Superior temporal gyrus (tissue), 1 donor: ENCODE data around the gene TPM1.
A peak's percentile ranks its signal among the peaks of the same experiment; 100 is the strongest.

ENCODE experiments used
- DNase-seq: peaks from one replicate; pipeline ENCODE4 v3.0.0-alpha.2; 2016; ENCODE audit errors: extremely low spot score

TPM1 gene

GRCh38 chr15:63075015-63075983 lies 32.8 kb downstream of the TPM1 start:
- no peak for DNase-seq

- DNase-seq, result no peak
Measured at GRCh38 chr15:63075984-63076713, 33.6 kb downstream of the TPM1 start.

- no peak for DNase-seq
Measured at GRCh38 chr15:63076714-63077046, 34.1 kb downstream of the TPM1 start.

- no peak for DNase-seq
Measured at GRCh38 chr15:63077952-63078351, 35.4 kb downstream of the TPM1 start.

GRCh38 chr15:63079947-63080626 lies 37.5 kb downstream of the TPM1 start:
- DNase-seq, result no peak

GRCh38 chr15:63080634-63081250 lies 38.2 kb downstream of the TPM1 start:
- no peak for DNase-seq

GRCh38 chr15:63082366-63082765 lies 39.8 kb downstream of the TPM1 start:
- DNase-seq, result no peak

- no peak for DNase-seq
Measured at GRCh38 chr15:63083044-63083443, 40.5 kb downstream of the TPM1 start.

- no peak for DNase-seq
Measured at GRCh38 chr15:63083541-63083940, 41.0 kb downstream of the TPM1 start.

GRCh38 chr15:63084806-63085205 lies 42.3 kb downstream of the TPM1 start:
- DNase-seq, result no peak

- no peak for DNase-seq
Measured at GRCh38 chr15:63085289-63085688, 42.7 kb downstream of the TPM1 start.

GRCh38 chr15:63086271-63086670 lies 43.7 kb downstream of the TPM1 start:
- DNase-seq, result no peak

GRCh38 chr15:63086947-63087346 lies 44.4 kb downstream of the TPM1 start:
- no peak for DNase-seq

- DNase-seq, result no peak
Measured at GRCh38 chr15:63088533-63089245, 46.1 kb downstream of the TPM1 start.

GRCh38 chr15:63089260-63090043 lies 46.9 kb downstream of the TPM1 start:
- no peak for DNase-seq

- no peak for DNase-seq
Measured at GRCh38 chr15:63090472-63090871, 47.9 kb downstream of the TPM1 start.

GRCh38 chr15:63090887-63091286 lies 48.3 kb downstream of the TPM1 start:
- DNase-seq, result no peak

GRCh38 chr15:63091679-63092446 lies 49.3 kb downstream of the TPM1 start:
- DNase-seq, result no peak

GRCh38 chr15:63093486-63094205 lies 51.1 kb downstream of the TPM1 start:
- peak; percentile 91 for DNase-seq
